OCI-LY3 (cell line): Measurements from ENCODE around the gene SNX21.

ENCODE experiments used
- H2AFZ ChIP-seq: fragments of 200-600, 300-600 bp; shearing (Covaris generic); 2 replicates; pipeline ENCODE4 v1.6.0; 2014; ENCODE audit warnings: antibody characterized with exemption, low read depth, low read length
- H3K27ac ChIP-seq: fragments of 200-600, 300-600 bp; sonication (generic); 2 replicates; pipeline ENCODE4 v1.5.1; 2014; ENCODE audit warnings: mild to moderate bottlenecking, low read length, moderate library complexity, mixed read lengths
- H3K27me3 ChIP-seq: fragments of 200-600, 300-600 bp; sonication (generic); 2 replicates; pipeline ENCODE4 v1.6.1; 2014; ENCODE audit warnings: low read depth, low read length, mixed read lengths
- H3K36me3 ChIP-seq: fragments of 200-600, 300-600 bp; sonication (generic); replicated peaks from 2 replicates; pipeline ENCODE3; 2014; ENCODE audit warnings: low read depth, low read length, mixed read lengths
- H3K4me1 ChIP-seq: fragments of 300-600, 200-600 bp; sonication (generic); 2 replicates; pipeline ENCODE4 v1.6.1; 2014; ENCODE audit warnings: low read length, mixed read lengths
- H3K4me2 ChIP-seq: fragments of 200-600, 300-600 bp; sonication (generic); 2 replicates; pipeline ENCODE4 v1.6.1; 2014; ENCODE audit warnings: low read length, mixed read lengths
- H3K4me3 ChIP-seq: fragments of 300-600, 200-600 bp; sonication (generic); 2 replicates; pipeline ENCODE4 v1.5.1; 2014; ENCODE audit warnings: antibody characterized with exemption, mild to moderate bottlenecking, low read length, moderate library complexity
- H3K79me2 ChIP-seq: fragments of 300-600, 200-600 bp; shearing (Covaris generic); 2 replicates; pipeline ENCODE4 v1.6.1; 2014; ENCODE audit warnings: mild to moderate bottlenecking, low read length, mixed read lengths
- H3K9ac ChIP-seq: fragments of 300-600, 200-600 bp; shearing (Covaris generic); 2 replicates; pipeline ENCODE4 v1.6.0; 2014; ENCODE audit warnings: mild to moderate bottlenecking, low read length, moderate library complexity
- H3K9me3 ChIP-seq: fragments of 200-600, 300-600 bp; shearing (Covaris generic); 2 replicates; pipeline ENCODE4 v1.6.1; 2014; ENCODE audit warnings: low read length, mixed read lengths; ENCODE audit not compliant: insufficient read depth
- H4K20me1 ChIP-seq: fragments of 200-600, 300-600 bp; sonication (generic); 2 replicates; pipeline ENCODE4 v1.6.1; 2016; ENCODE audit warnings: low read length, mixed read lengths; ENCODE audit not compliant: insufficient read depth
- CTCF ChIP-seq: fragments of 200-600, 300-600 bp; sonication (generic); IDR thresholded peaks from 2 replicates; pipeline ENCODE4 v1.5.1; 2014; ENCODE audit warnings: antibody characterized with exemption, low read length, low read depth
- EZH2phosphoT487 ChIP-seq: fragments of 200-600 bp; shearing (Covaris generic); IDR thresholded peaks from 2 replicates; pipeline ENCODE4 v1.6.1; 2018; ENCODE audit warnings: antibody characterized with exemption, mixed run types, low read depth

SNX21 gene

GRCh38 chr20:45819466-45819865 is 14.1 kb upstream of the SNX21 start:
- TF ChIP-seq CTCF (no peak), EZH2phosphoT487 (no peak)

DNA sequence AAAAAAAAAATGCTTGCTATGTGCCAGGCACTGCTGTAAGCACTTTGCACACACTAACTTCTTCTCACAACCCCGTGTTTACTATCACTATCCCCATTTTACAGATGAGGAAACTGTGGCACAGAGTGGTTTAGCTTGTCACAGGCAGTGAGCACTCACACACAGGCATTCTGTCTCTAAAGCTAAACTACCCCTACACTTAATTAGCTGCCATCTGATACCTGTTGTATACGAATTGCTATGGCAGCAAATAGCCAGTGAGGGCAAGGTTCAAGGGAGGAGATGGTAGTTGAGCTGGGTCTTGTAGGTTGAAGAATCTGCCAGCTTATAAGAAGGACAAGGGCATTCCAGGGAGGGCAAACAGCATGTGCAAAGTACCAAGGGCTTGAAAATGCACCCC is 11.7 kb upstream of the SNX21 start:
- no peak overlapping the region for H3K4me2 ChIP-seq
- no peak overlapping the region for H2AFZ ChIP-seq
- TF ChIP-seq EZH2phosphoT487 (no peak), CTCF (no peak)

More at GRCh38 chr20:45819466-45819865, 14.1 kb upstream of the SNX21 start:
- Histone ChIP-seq H3K27me3 (peaks cover 5% of the 10 kb centered on the region; the same call in 1 of the 2 replicates), H3K9me3 (no peaks in the 10 kb centered on the region), H2AFZ (no peak overlapping the region), H3K4me1 (peaks cover 4% of the 10 kb centered on the region; the same call in 1 of the 2 replicates), H3K9ac (no peak overlapping the region), H3K27ac (no peak overlapping the region), H3K4me2 (no peak overlapping the region), H4K20me1 (peaks cover 13% of the 10 kb centered on the region; the same call in 1 of the 2 replicates), H3K36me3 (peaks cover 31% of the 10 kb centered on the region), H3K4me3 (no peak overlapping the region), H3K79me2 (peaks cover 9% of the 10 kb centered on the region)

DNA sequence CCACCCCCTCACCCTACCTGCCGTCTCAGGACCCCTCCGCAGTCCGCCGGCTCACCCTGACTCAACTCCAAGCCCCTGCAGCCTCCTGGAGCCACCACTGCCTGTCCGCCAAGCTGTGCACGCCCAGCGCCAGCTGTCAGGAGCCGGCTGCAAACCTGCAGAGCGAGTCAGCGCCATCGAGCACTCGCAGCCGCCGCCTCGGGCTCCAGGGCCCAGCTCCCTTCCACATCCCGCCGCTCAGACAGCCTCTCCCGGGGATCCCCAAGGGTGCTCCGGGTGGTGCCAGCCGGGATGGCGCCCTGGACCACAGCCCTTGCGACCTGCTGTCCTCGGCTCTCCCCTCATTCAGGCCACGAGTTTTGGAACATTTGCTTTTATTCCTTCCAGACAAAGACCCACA is 10.7 kb upstream of the SNX21 start:
- peaks cover 3% of the 10 kb centered on the region; the same call in 1 of the 2 replicates for H3K4me1 ChIP-seq
- peak overlapping the region; percentile 31 for H3K4me2 ChIP-seq
- H4K20me1 ChIP-seq: no peaks in the 10 kb centered on the region
- no peak overlapping the region for H2AFZ ChIP-seq
- no peak overlapping the region for H3K27ac ChIP-seq
- no peak overlapping the region for H3K9ac ChIP-seq
- H3K36me3 ChIP-seq: peaks cover 3% of the 10 kb centered on the region
- H3K79me2 ChIP-seq: no peaks in the 10 kb centered on the region
- no peaks in the 10 kb centered on the region for H3K9me3 ChIP-seq
- peaks cover 5% of the 10 kb centered on the region; the same call in 1 of the 2 replicates for H3K27me3 ChIP-seq
- no peak overlapping the region for H3K4me3 ChIP-seq
- TF ChIP-seq EZH2phosphoT487 (no peak), CTCF (no peak)

More for the DNA sequence above, 11.7 kb upstream of the SNX21 start:
- no peak overlapping the region for H3K9ac ChIP-seq
- H3K27ac ChIP-seq: no peak overlapping the region
- H3K9me3 ChIP-seq: no peaks in the 10 kb centered on the region
- H3K4me3 ChIP-seq: no peak overlapping the region
- H3K79me2 ChIP-seq: no peaks in the 10 kb centered on the region
- peaks cover 3% of the 10 kb centered on the region; the same call in 1 of the 2 replicates for H3K4me1 ChIP-seq
- 0 out of 2 replicates have a peak, but pooled peaks cover 2% of the 10 kb centered on the region for H4K20me1 ChIP-seq
- H3K36me3 ChIP-seq: peaks cover 11% of the 10 kb centered on the region
- peaks cover 5% of the 10 kb centered on the region; the same call in 1 of the 2 replicates for H3K27me3 ChIP-seq

DNA sequence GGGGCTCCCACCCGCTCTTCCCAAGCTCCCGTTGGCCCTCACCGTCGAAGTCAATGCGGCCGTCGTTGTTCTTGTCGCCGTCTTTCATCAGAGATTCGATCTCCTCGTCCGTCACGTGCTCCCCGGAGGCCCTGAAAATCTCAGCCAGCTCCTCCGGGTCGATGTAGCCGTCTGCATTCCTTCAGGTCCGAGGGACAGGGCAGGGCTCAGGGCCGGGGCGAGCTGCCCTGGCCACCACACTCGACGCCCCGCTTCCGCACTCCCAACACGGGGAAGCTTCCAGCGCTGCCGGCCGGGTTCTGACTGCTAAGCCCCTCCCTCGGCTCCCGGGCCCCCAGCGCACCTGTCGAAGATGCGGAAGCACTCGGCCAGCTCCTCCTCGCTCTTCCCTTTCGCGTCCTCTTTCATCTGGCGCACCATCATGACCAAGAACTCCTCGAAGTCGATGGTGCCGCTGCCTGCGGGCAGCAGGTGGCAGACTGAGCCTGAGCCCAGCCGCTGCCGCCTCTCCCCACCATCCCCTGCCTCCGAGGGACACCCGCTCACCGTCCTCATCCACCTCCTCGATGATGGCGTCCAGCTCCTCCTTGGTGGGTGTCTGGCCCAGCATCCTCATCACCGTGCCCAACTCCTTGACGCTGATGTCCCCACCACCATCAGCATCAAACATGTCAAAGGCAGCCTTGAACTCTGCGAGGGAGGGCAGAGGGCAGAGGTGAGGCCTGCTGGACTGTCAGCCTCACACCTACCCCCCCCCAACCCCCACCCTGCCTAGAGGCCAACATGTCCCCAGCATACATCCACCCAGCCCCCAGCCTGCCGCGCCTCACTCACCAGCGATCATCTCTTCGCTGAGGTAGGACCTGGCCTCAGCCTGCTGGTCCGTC is 9.4 kb upstream of the SNX21 start:
- H3K4me2 ChIP-seq: no peak overlapping the region; the same call in 1 of the 2 replicates
- H2AFZ ChIP-seq: no peak overlapping the region; the same call in 1 of the 2 replicates
- H3K79me2 ChIP-seq: no peaks in the 10 kb centered on the region
- peaks cover 9% of the 10 kb centered on the region; the same call in 1 of the 2 replicates for H3K27me3 ChIP-seq
- H3K9ac ChIP-seq: no peak overlapping the region
- H3K27ac ChIP-seq: no peak overlapping the region
- H3K9me3 ChIP-seq: no peaks in the 10 kb centered on the region
- peaks cover 3% of the 10 kb centered on the region; the same call in 1 of the 2 replicates for H3K4me1 ChIP-seq
- peaks cover 3% of the 10 kb centered on the region for H3K36me3 ChIP-seq
- TF ChIP-seq EZH2phosphoT487 (no peak), CTCF (peak; percentile 66)
- no peak overlapping the region for H3K4me3 ChIP-seq
- no peaks in the 10 kb centered on the region for H4K20me1 ChIP-seq
